Measurements from ENCODE around the gene POLR1G. TPM values are rescaled to one million over a fixed set of nuclear protein-coding genes. Genes with fewer than 3 reads are reported as not detected.

POLR1G gene
- total and polyA plus RNA-seq, 2 experiments from 2014 or later: 2.5 to 3.3 TPM

- Histone ChIP-seq H3K79me2 (no peaks in the 10 kb centered on the region), H2AFZ (no peak overlapping the region), H3K27me3 (peaks cover 3% of the 10 kb centered on the region), H3K4me1 (ENCODE audit: insufficient read depth) (no peaks in the 10 kb centered on the region), H3K36me3 (replicated peaks; ENCODE audit: insufficient read depth, low read depth) (no peaks in the 10 kb centered on the region), H3K4me3 (no peak overlapping the region), H3K9me3 (ENCODE audit: low read depth) (no peaks in the 10 kb centered on the region), H4K20me1 (ENCODE audit: insufficient read depth, poor library complexity, severe bottlenecking) (no peaks in the 10 kb centered on the region), H3K9me2 (replicated peaks; ENCODE audit: insufficient read depth) (no peaks in the 10 kb centered on the region), H3K27ac (no peak overlapping the region), H3K4me2 (no peak overlapping the region)
- WGBS (ENCODE audit: low lambda C conversion rate, missing lambda C conversion rate): 91% methylated on average over 1 of the region's 1 CpG
- TF ChIP-seq EZH2 (IDR thresholded peaks at IDR 0.05; ENCODE audit: borderline replicate concordance) (no peak), CTCF (IDR thresholded peaks at IDR 0.05; ENCODE audit: poor library complexity) (no peak), EZH2phosphoT487 (IDR thresholded peaks at IDR 0.05; ENCODE audit: low read depth, severe bottlenecking, unreplicated experiment) (no peak)
- DNase-seq (ENCODE audit: low spot score): no peak
These were observed 26.3 kb upstream of the POLR1G start for GRCh38 chr19:45380107-45380506.

GRCh38 chr19:45382426-45382825 is 24.0 kb upstream of the POLR1G start:
- no peaks in the 10 kb centered on the region for H3K9me3 ChIP-seq (ENCODE audit: low read depth)
- no peak for DNase-seq (ENCODE audit: low spot score)
- H3K4me1 ChIP-seq (ENCODE audit: insufficient read depth): no peaks in the 10 kb centered on the region
- TF ChIP-seq EZH2phosphoT487 (IDR thresholded peaks at IDR 0.05; ENCODE audit: low read depth, severe bottlenecking, unreplicated experiment): no peak
- no peak overlapping the region for H2AFZ ChIP-seq
- H3K4me3 ChIP-seq: no peak overlapping the region
- no peak overlapping the region for H3K4me2 ChIP-seq
- H3K27ac ChIP-seq: no peak overlapping the region
- H3K9me2 ChIP-seq (replicated peaks; ENCODE audit: insufficient read depth): no peaks in the 10 kb centered on the region
- no peaks in the 10 kb centered on the region for H3K36me3 ChIP-seq (replicated peaks; ENCODE audit: insufficient read depth, low read depth)
- H4K20me1 ChIP-seq (ENCODE audit: insufficient read depth, poor library complexity, severe bottlenecking): no peaks in the 10 kb centered on the region
- 99% methylated on average over 14 of the region's 29 CpGs for WGBS (ENCODE audit: low lambda C conversion rate, missing lambda C conversion rate)
- no peaks in the 10 kb centered on the region for H3K79me2 ChIP-seq
- H3K27me3 ChIP-seq: peaks cover 18% of the 10 kb centered on the region

- no peak overlapping the region for H3K4me3 ChIP-seq
- no peaks in the 10 kb centered on the region for H3K4me1 ChIP-seq (ENCODE audit: insufficient read depth)
- TF ChIP-seq EZH2 (IDR thresholded peaks at IDR 0.05; ENCODE audit: borderline replicate concordance) (no peak), CTCF (IDR thresholded peaks at IDR 0.05; ENCODE audit: poor library complexity) (no peak), EZH2phosphoT487 (IDR thresholded peaks at IDR 0.05; ENCODE audit: low read depth, severe bottlenecking, unreplicated experiment) (no peak)
- no peak for DNase-seq (ENCODE audit: low spot score)
- H3K36me3 ChIP-seq (replicated peaks; ENCODE audit: insufficient read depth, low read depth): no peaks in the 10 kb centered on the region
- no peak overlapping the region for H2AFZ ChIP-seq
- H3K9me2 ChIP-seq (replicated peaks; ENCODE audit: insufficient read depth): no peaks in the 10 kb centered on the region
- no peak overlapping the region for H3K27ac ChIP-seq
- H3K79me2 ChIP-seq: no peaks in the 10 kb centered on the region
- WGBS (ENCODE audit: low lambda C conversion rate, missing lambda C conversion rate): 39% methylated on average over 70 of the region's 75 CpGs
- H4K20me1 ChIP-seq (ENCODE audit: insufficient read depth, poor library complexity, severe bottlenecking): no peaks in the 10 kb centered on the region
- no peaks in the 10 kb centered on the region for H3K9me3 ChIP-seq (ENCODE audit: low read depth)
- peaks cover 18% of the 10 kb centered on the region for H3K27me3 ChIP-seq
- no peak overlapping the region for H3K4me2 ChIP-seq
These were observed 20.8 kb upstream of the POLR1G start for GRCh38 chr19:45385392-45386221.

GRCh38 chr19:45391346-45391745 is 15.1 kb upstream of the POLR1G start:
- Histone ChIP-seq H3K4me2 (no peak overlapping the region), H3K27me3 (peaks cover 4% of the 10 kb centered on the region), H3K36me3 (replicated peaks; ENCODE audit: insufficient read depth, low read depth) (no peaks in the 10 kb centered on the region), H3K9me3 (ENCODE audit: low read depth) (no peaks in the 10 kb centered on the region), H3K27ac (no peak overlapping the region), H4K20me1 (ENCODE audit: insufficient read depth, poor library complexity, severe bottlenecking) (no peaks in the 10 kb centered on the region), H2AFZ (no peak overlapping the region), H3K9me2 (replicated peaks; ENCODE audit: insufficient read depth) (no peaks in the 10 kb centered on the region), H3K4me1 (ENCODE audit: insufficient read depth) (no peaks in the 10 kb centered on the region), H3K4me3 (no peak overlapping the region), H3K79me2 (no peaks in the 10 kb centered on the region)
- no peak for DNase-seq (ENCODE audit: low spot score)
- whole genome bisulfite sequencing (ENCODE audit: low lambda C conversion rate, missing lambda C conversion rate): 84% methylated on average over 3 of the region's 3 CpGs
- TF ChIP-seq EZH2 (IDR thresholded peaks at IDR 0.05; ENCODE audit: borderline replicate concordance): no peak
